SK-N-SH (cell line): ENCODE measurements around the gene NUDT22.

Source experiments
- EP300 ChIP-seq, 2 experiments: IDR thresholded peaks; 2 replicates each; pipeline versions ENCODE4 v1.4.0 to v1.6.1; 2012; ENCODE audit warnings: borderline replicate concordance in 1 of 2, low read depth in 1 of 2, low read length in 1 of 2
- EZH2phosphoT487 ChIP-seq: fragments of 200-600 bp; sonication (generic); IDR thresholded peaks from 2 replicates; pipeline ENCODE4 v1.6.1; 2017; ENCODE audit warnings: low read depth, mixed run types, mild to moderate bottlenecking, antibody characterized with exemption, moderate library complexity, borderline replicate concordance
- FOSL2 ChIP-seq: IDR thresholded peaks from 2 replicates; pipeline ENCODE4 v1.4.0; 2012; ENCODE audit warnings: low read depth, mild to moderate bottlenecking, moderate library complexity, borderline replicate concordance
- TAF1 ChIP-seq: IDR thresholded peaks from 2 replicates; pipeline ENCODE4 v1.6.1; 2012; ENCODE audit warnings: low read depth, mild to moderate bottlenecking, low read length, moderate library complexity, borderline replicate concordance
- TF ChIP-seq, protein P1 (sequence below): fragments of 200-600 bp; sonication (generic); IDR thresholded peaks from 2 replicates; pipeline ENCODE4 v1.6.1; 2017; ENCODE audit warnings: antibody characterized with exemption, mild to moderate bottlenecking, moderate library complexity
- TF ChIP-seq, protein P2 (sequence below): fragments of 150-350 bp; IDR thresholded peaks from 2 replicates; pipeline ENCODE4 v1.6.1; 2017; ENCODE audit warnings: antibody characterized with exemption, low read length, low read depth, borderline replicate concordance

DNA sequence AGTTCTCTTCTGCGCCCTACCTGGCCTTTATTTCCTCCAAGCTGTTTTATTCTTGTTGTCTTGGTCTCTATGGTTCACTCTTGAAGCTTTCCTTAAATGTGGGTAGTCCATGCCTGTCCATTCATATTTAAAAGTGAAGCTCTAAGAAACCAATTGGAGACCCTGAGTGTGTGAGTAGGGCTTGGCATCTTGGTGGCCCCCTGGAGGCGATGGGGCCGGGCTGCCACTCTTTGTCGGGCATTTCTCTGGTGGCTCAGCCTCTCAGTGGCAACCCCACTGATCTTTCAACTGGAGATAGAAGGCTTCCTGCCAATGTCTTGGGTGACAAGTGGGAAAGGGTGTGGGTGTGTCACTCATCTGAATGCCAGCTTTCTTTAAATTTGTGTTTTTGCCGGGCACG lies 9.2 kb upstream of the NUDT22 start:
- TF ChIP-seq, protein P1, sequence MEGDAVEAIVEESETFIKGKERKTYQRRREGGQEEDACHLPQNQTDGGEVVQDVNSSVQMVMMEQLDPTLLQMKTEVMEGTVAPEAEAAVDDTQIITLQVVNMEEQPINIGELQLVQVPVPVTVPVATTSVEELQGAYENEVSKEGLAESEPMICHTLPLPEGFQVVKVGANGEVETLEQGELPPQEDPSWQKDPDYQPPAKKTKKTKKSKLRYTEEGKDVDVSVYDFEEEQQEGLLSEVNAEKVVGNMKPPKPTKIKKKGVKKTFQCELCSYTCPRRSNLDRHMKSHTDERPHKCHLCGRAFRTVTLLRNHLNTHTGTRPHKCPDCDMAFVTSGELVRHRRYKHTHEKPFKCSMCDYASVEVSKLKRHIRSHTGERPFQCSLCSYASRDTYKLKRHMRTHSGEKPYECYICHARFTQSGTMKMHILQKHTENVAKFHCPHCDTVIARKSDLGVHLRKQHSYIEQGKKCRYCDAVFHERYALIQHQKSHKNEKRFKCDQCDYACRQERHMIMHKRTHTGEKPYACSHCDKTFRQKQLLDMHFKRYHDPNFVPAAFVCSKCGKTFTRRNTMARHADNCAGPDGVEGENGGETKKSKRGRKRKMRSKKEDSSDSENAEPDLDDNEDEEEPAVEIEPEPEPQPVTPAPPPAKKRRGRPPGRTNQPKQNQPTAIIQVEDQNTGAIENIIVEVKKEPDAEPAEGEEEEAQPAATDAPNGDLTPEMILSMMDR, result no peak; the same call in 1 of the 2 replicates
- TF ChIP-seq EP300 (IDR thresholded peaks at IDR 0.05; ENCODE audit: borderline replicate concordance in 1 of 2, low read depth in 1 of 2, low read length in 1 of 2) (no peak), TAF1 (no peak), EZH2phosphoT487 (no peak), FOSL2 (no peak)
- TF ChIP-seq, protein P2, sequence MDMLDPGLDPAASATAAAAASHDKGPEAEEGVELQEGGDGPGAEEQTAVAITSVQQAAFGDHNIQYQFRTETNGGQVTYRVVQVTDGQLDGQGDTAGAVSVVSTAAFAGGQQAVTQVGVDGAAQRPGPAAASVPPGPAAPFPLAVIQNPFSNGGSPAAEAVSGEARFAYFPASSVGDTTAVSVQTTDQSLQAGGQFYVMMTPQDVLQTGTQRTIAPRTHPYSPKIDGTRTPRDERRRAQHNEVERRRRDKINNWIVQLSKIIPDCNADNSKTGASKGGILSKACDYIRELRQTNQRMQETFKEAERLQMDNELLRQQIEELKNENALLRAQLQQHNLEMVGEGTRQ, result no peak
